AG09319 (cell line): ENCODE measurements around the gene NDOR1.

Experiments used
- DNase-seq: peaks from one replicate; pipeline ENCODE4 v3.0.0-alpha.2; 2010; ENCODE audit warnings: low read depth; ENCODE audit errors: extremely low read depth
- CTCF ChIP-seq: IDR thresholded peaks from 2 replicates; pipeline ENCODE4 v1.5.1; 2011; ENCODE audit warnings: low read depth, mild to moderate bottlenecking, inconsistent platforms, low read length, moderate library complexity

Gene NDOR1

DNA sequence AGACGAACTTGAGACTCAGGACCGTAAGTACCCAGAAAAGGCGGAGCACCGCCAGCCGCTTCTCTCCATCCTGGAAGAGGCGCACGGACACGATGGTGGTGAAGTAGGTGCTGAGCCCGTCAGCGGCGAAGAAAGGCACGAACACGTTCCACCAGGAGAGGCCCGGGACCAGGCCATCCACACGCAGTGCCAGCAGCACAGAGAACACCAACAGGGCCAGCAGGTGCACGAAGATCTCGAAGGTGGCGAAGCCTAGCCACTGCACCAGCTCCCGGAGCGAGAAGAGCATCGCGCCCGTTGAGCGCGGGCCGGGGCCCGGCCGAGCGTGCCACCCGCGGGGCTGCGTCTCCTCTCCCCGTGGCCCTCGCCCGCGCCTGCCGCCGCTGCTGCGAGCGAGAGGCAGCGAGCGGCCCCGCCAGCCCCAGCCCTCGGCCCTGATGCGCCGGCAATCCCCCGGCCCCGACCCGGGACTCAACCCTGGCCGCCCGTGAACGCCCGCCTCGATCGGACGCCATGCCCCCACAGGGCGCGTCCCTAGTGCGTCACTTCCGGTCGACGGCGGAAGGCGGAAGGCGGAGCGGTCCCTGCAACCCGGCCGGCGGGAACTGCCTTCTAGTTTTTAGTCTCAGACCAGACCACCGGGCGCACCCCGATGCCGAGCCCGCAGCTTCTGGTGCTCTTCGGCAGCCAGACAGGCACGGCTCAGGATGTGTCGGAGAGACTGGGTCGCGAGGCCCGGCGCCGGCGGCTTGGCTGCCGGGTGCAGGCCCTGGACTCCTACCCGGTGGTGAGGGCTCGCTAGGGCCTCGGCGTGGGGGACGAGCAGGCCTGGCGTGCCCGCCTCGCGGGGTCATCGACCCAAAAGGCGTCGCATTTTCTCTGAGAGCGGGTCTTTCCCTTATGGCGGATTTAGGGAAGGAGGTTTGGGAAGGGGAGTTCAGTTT, at the start of gene NDOR1, which contains the start of gene TMEM203:
TSS of gene NDOR1 (plus strand) at position 575 of the 944 bp plus-strand sequence. CDS start at position 653, 78 bp downstream.
TSS of gene TMEM203 (minus strand) at position 523 of the 944 bp plus-strand sequence. CDS start at position 289, 234 bp downstream.
- peak; percentile 11 for DNase-seq
- TF ChIP-seq CTCF: no peak

GRCh38 chr9:137156567-137157375, 48.7 kb upstream of the NDOR1 start:
- TF ChIP-seq CTCF: no peak
- peak; percentile 12 for DNase-seq

DNA sequence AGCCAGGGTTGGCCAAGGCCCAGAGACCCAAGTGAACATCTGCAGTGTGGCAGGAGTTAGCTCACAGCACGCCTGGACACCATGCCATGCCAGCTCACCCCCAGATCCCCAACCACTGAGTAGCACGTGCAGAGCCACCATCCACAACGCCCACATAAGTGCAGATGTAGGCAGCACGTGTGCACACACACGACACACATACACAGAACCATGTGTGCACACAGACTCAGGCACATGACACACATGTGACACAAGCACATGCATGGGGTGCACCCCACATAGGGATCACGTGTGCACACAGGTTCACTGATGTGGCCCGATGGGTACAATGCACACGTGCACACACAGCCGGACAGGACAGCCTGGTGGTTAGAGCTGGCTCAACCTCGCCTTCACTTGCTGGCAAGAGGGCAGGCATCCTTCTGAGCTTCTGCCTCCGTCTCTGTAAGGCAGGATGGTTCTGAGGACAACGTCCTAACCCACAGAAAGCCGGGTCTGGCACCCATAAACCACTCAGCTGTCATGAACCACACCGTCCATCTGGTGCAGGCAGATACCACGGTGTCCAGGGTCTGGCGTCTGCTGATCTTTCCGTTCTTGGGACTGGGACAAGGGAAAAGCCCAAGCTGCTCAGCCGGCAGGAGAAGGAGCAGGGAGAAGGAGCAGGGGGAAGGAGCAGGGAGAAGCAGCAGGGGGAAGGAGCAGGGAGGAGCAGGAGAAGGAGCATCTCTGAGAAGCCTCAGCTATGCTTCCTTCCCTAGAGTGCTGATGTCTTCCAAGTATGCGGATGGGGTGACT, 47.7 kb upstream of the NDOR1 start:
- DNase-seq: no peak
- TF ChIP-seq CTCF: no peak

GRCh38 chr9:137158625-137159024, 46.9 kb upstream of the NDOR1 start:
- DNase-seq: no peak
- TF ChIP-seq CTCF: no peak

DNA sequence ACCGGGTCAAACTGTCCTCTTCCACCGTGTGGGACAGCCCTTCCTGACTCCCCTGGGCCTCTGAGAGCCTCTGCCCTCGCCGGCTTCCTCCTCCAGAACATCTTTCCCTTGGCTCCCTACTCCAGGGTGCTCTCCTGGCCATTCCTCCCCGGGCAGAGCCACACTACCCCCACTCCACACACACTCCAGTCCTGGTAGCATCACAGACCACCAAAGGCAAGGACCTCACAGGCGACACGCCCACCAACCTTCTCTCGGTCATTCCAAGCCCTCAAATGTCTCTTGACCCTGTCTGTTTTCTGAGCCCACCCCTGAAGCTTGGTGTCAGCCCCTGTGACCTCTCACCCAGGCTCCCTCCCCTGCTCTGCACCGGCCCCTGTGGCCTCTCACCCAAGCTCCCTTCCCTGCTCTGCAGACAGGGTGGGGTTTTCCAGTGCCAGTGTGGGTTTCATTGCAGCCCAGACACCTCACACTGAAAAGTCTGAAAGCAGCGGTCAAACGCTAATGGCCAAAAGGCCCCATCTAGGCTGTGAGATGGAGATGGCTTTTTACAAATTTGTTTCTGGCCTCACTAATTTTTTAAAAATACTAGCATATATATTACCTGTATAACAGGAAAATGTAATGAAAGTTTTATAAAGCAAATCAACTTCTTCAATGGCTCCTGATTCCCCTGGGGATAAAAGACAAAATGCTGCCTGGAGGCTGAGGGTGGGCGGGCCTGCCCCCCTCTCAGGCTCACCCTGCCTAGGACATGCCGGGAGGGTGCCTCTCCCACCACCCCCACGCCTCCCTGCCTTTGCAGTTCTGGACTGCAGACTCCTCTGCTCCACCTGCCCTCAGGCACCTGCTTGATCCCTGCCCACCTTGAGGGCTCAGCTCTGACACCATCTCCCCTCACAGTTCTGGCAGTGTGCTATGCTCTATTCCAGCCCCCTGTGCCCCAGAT, 46.1 kb upstream of the NDOR1 start:
- DNase-seq: no peak
- TF ChIP-seq CTCF: no peak

DNA sequence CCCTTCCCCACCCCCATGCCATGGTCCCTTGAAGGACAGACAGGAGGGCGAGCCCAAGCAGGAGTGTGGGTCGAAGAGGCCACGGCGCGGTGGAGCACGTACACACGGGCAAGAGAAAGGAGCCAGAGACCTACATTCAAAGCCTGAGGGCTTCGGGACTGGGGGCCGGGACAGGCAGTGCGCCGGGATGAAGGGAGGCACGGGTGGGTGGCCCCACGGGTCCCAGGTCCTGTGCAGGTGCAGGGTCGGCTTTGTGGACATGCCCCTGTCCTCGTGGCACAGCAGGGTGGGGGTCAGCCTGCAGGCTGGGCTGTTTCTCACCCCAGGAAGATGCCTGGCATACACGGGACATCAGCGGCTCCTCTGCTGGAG, 45.5 kb upstream of the NDOR1 start:
- no peak for TF ChIP-seq CTCF
- DNase-seq: no peak
